IPS-20b (cell line): Measurements from ENCODE around the gene LRRC28.
"Not testable (repeated sequence)": the region's sequence is repeated elsewhere in the genome, so short reads cannot be mapped to it uniquely, and the experiment has no call there.

Experiments used
- H3K27ac ChIP-seq: one replicate; pipeline ENCODE4 v1.5.1; 2013; ENCODE audit warnings: low read length
- H3K27me3 ChIP-seq: 2 replicates; pipeline ENCODE4 v1.6.1; 2013; ENCODE audit warnings: mild to moderate bottlenecking, low read length, inconsistent platforms; ENCODE audit not compliant: insufficient read depth
- H3K36me3 ChIP-seq: 2 replicates; pipeline ENCODE4 v1.6.1; 2013; ENCODE audit warnings: low read depth, mild to moderate bottlenecking, inconsistent platforms, low read length, moderate library complexity; ENCODE audit not compliant: insufficient read depth
- H3K4me1 ChIP-seq: 2 replicates; pipeline ENCODE4 v1.6.1; 2013; ENCODE audit warnings: mild to moderate bottlenecking, control low read depth, inconsistent platforms, low read length, moderate library complexity; ENCODE audit not compliant: insufficient read depth
- H3K4me3 ChIP-seq: 2 replicates; pipeline ENCODE4 v1.5.1; 2013; ENCODE audit warnings: mild to moderate bottlenecking, low read length, inconsistent platforms
- H3K9ac ChIP-seq: 2 replicates; pipeline ENCODE4 v1.6.1; 2013; ENCODE audit warnings: low read depth, mild to moderate bottlenecking, inconsistent platforms, low read length, moderate library complexity
- H3K9me3 ChIP-seq: 2 replicates; pipeline ENCODE4 v1.6.1; 2013; ENCODE audit warnings: mild to moderate bottlenecking, low read depth, low read length, inconsistent platforms; ENCODE audit not compliant: insufficient read depth

The LRRC28 gene

DNA sequence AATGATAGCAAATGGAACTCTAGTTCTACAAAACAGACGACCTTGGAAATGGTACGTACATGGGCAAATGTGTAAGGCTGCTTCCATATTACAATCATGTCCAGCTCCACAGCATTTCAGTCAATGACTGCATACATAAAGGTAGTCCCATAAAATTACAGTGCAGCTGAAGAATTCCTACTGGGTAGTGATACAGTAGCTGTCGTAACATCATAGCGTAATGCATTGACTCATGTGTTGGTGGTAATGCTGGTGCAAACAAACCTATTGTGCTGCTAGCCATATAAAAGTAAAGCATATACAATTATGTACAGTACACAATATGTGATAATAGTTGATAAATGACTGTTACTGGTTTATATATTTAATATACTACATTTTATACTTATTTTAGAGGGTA lies 20.4 kb upstream of the LRRC28 start:
- no peaks in the 10 kb centered on the region for H3K27me3 ChIP-seq
- H3K27ac ChIP-seq, result no peak overlapping the region
- H3K36me3 ChIP-seq, result peaks cover 16% of the 10 kb centered on the region
- no peaks in the 10 kb centered on the region for H3K9me3 ChIP-seq
- no peak overlapping the region for H3K4me3 ChIP-seq
- H3K4me1 ChIP-seq, result no peaks in the 10 kb centered on the region
- H3K9ac ChIP-seq, result no peak overlapping the region

DNA sequence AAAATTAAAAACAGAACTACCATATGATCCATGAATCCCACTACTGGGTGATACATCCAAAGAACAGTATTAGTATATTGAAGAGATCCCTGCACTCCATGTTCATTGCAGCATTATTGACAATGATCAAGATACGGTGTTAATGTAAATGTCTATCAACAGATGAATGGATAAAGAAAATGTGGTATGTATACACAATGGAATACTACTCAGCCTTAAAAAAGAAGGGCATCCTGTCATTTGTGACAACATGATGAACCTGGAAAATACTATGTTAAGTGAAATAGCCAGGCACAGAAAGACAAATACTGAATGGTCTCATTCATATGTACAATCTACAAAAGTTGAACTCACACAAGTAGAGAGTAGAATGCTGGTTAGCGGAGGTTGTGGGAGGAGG lies 18.5 kb upstream of the LRRC28 start:
- H3K9ac ChIP-seq, result no peak overlapping the region
- H3K27me3 ChIP-seq, result no peaks in the 10 kb centered on the region
- peaks cover 7% of the 10 kb centered on the region for H3K36me3 ChIP-seq
- no peak overlapping the region for H3K27ac ChIP-seq
- H3K4me3 ChIP-seq, result no peak overlapping the region
- no peaks in the 10 kb centered on the region for H3K4me1 ChIP-seq
- H3K9me3 ChIP-seq, result no peaks in the 10 kb centered on the region

DNA sequence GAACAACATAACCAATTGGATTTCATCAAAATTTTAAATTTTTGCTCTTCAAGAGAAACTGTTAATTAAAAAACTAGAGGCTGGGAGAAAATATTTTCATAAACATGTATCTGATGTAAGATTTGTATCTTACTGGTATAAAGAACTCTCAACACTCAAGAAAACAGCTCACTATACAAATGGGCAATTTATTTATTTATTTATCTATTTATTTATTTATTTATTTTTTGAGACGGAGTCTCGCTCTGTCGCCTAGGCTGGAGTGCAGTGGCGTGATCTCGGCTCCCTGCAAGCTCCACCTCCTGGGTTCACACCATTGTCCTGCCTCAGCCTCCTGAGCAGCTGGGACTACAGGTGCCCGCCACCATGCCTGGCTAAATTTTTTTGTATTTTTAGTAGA lies 17.1 kb upstream of the LRRC28 start:
- H3K36me3 ChIP-seq, H3K9ac ChIP-seq, H3K4me3 ChIP-seq, H3K4me1 ChIP-seq, H3K27ac ChIP-seq, H3K27me3 ChIP-seq, H3K9me3 ChIP-seq: not testable (repeated sequence)

DNA sequence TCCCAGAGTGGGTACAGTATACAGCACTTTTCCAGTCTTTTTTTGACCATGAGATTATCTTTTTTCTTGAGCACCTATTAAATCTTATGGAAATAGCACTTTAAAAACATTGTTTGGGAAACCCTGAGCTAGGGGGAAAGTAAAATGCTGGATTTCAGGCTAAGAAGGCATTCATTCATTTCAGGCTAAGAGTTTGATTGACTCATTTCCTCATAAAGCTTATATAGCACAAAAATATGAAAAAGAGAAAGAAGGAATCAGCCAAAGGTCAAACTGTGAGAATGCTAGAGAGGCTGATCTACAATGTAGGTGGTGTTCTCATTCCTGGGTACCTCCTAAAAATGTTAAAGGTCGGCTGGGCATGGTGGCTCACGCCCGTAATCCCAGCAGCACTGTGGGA lies 12.4 kb upstream of the LRRC28 start:
- Histone ChIP-seq H3K9ac (no peak overlapping the region), H3K9me3 (no peaks in the 10 kb centered on the region), H3K4me3 (no peak overlapping the region)

DNA sequence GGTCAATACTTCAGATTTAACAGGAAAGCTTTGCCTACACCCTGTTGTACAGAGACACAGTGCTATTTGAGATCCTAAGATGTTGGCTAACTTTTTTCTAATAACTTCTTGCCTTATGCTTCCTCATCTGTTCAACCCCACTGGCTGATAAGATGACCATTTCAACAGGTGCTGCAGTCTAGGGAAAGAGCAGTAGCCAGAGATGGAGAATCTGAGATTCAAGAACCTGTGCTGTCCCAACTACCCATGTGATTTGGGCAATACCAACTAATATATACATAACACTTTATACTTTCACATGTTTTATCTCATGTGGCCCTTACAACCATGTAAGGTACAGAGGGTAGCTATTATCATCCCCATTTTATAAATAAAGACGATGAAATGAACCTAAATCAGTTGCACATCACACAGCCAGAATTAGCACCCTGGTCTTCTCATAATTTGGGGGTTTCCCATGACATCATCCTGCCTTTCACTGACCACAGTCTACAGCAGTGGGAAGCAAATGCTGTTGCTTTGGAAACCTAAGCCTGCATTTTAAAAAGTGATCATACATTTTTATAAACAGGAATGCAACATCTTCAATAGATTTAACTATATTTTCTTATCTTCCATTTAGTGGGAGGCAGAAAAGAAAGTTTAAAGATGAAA lies 11.6 kb upstream of the LRRC28 start:
- Histone ChIP-seq H3K27me3 (no peaks in the 10 kb centered on the region), H3K9me3 (no peaks in the 10 kb centered on the region), H3K27ac (no peak overlapping the region), H3K9ac (no peak overlapping the region), H3K4me3 (no peak overlapping the region), H3K4me1 (no peaks in the 10 kb centered on the region), H3K36me3 (no peaks in the 10 kb centered on the region; the same call in 1 of the 2 replicates)

More for the DNA sequence above, 12.4 kb upstream of the LRRC28 start:
- Histone ChIP-seq H3K36me3 (no peaks in the 10 kb centered on the region; the same call in 1 of the 2 replicates), H3K27me3 (no peaks in the 10 kb centered on the region), H3K4me1 (no peaks in the 10 kb centered on the region), H3K27ac (no peak overlapping the region)

DNA sequence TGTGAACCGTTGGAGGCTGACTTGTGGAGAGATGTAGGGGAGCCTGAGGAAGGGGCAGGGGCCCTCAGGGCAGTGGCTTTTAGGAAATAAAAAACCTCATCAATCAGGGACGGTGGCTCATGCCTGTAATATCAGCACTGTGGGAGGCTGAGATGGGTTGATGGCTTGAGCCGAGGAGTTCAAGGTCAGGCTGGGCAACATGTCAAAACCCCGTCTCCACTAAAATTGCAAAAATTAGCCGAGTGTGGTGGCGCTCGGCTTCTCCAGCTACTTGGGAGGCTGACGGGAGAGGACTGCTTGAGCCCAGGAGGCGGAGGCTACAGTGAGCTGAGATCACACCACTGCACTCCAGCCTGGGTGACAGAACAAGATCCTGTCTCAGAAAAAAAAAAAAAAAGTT lies 9.5 kb upstream of the LRRC28 start:
- Histone ChIP-seq H3K36me3 (no peaks in the 10 kb centered on the region; the same call in 1 of the 2 replicates), H3K9me3 (no peaks in the 10 kb centered on the region), H3K27me3 (no peaks in the 10 kb centered on the region), H3K4me1 (no peaks in the 10 kb centered on the region), H3K4me3 (no peak overlapping the region), H3K27ac (no peak overlapping the region), H3K9ac (no peak overlapping the region)

DNA sequence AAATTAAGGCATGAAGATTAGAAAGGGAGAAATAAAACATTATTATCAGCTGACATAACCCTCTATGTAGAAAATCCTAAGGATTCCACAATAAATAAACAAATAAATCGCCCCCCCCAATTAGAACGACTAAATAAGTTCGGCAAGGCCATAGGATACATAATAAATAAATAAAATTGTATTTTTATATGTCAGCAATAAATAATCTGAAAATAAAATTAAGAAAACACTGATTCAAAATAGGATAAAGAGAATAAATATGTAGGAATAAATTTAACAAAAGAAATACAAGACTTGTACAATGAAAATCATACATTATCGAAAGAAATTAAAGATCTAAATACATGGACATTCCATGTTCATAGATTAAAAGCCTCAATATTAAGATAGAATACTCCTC lies 7.0 kb upstream of the LRRC28 start:
- H3K9ac ChIP-seq, result no peak overlapping the region
- H3K27ac ChIP-seq, result no peak overlapping the region
- no peaks in the 10 kb centered on the region; the same call in 1 of the 2 replicates for H3K36me3 ChIP-seq
- no peak overlapping the region for H3K4me3 ChIP-seq
- no peaks in the 10 kb centered on the region for H3K27me3 ChIP-seq
- H3K9me3 ChIP-seq, result no peaks in the 10 kb centered on the region
- H3K4me1 ChIP-seq, result peaks cover 5% of the 10 kb centered on the region; the same call in 1 of the 2 replicates

DNA sequence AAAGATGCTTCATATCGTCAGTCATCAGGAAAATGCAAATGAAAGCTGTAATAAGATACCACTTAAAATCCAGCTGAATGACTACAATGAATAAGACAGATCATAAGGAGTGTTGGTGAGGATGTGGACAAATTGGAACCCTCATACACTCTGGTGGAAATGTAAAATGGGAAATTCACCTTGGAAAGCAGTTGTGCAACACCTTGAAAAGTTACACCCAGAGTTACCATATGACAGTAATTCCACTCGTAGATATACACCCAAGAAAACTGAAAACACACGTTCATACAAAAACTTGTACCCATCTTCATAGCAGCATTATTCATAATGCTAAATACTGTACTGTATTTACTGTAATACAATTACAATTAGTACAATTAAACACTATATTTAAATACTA lies 4.2 kb upstream of the LRRC28 start:
- Histone ChIP-seq H3K4me1 (peaks cover 7% of the 10 kb centered on the region; the same call in 1 of the 2 replicates), H3K36me3 (no peaks in the 10 kb centered on the region), H3K27ac (no peak overlapping the region), H3K9me3 (no peaks in the 10 kb centered on the region), H3K4me3 (no peak overlapping the region), H3K27me3 (peaks cover 5% of the 10 kb centered on the region), H3K9ac (no peak overlapping the region)

DNA sequence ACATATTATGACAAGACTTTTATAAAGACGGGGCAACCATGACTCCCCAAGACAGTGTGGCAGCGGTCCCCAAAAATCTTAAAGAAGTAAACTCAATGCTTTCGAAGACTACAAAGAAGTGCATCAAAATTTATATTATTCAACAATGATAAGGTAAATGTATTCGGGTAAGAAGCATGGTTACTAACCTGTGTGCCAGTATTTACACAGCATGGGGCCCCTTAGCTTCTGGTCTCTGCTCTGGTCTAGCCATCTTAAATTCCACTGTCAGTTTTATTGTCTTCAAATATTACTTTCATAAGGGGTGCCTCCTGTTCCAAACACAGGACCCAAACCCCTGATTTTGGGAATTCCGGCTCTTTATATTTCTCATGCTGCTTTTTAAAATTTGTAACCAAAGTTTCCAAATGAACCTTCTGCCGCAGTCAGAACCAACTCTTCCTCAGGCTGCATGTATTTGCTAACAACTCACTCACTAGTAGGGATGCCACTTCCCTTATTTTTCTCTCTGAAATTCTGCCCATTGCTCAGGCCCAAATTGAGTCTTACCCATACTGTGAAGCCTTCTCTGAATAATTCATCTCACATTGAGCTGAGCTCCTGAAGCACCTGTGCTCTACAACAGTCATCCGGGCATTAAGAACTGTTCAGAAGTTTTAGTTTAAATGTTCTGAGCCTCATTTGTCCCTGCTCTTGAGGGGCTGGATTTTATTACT lies 3.1 kb upstream of the LRRC28 start:
- H3K4me3 ChIP-seq, result peak overlapping the region; percentile 79
- peaks cover 12% of the 10 kb centered on the region for H3K27me3 ChIP-seq
- H3K36me3 ChIP-seq, result no peaks in the 10 kb centered on the region
- H3K27ac ChIP-seq, result no peak overlapping the region
- peak overlapping the region; percentile 85; the same call in 1 of the 2 replicates for H3K9ac ChIP-seq
- H3K4me1 ChIP-seq, result peaks cover 7% of the 10 kb centered on the region; the same call in 1 of the 2 replicates
- H3K9me3 ChIP-seq, result no peaks in the 10 kb centered on the region

DNA sequence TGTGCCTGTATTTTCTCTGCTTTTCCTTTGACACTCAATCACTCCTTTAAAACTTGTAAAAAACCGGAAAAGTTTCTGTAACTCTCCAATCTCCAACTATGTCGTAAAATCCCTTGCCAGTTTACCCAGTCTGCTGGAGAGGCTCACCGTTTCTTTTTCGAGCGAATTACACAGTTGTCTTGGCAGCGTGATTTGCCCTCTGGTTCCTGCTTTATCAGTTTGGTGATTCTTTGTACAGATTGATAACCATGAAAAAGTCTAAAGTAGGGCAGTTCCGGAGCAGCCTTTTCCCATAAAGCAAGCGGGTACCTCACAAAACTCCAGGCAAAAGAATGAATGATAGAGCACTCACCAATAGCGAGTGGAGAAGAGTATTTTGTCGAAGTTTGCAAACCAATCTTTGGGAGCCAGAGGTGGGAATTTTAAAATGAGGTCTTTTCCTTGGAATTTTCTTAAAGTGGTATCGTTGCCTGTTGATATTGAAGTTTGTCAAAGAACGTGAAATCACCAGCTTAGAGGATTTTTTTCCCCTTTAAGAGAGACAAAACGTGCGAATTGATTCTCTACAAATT lies 1.9 kb upstream of the LRRC28 start, which contains the start of gene TTC23:
Gene TTC23 (minus strand): TSS at position 312 of the 572 bp plus-strand sequence. CDS start 20,869 bp downstream, outside the sequence.
- peak within 1 kb of the TSS; percentile 79 for H3K4me3 ChIP-seq
- peaks cover 12% of the 10 kb centered on the region for H3K27me3 ChIP-seq
- H3K9ac ChIP-seq, result peak within 1 kb of the TSS; percentile 85
- no peaks in the 10 kb centered on the region for H3K9me3 ChIP-seq
- no peaks in the 10 kb centered on the region for H3K36me3 ChIP-seq
- H3K4me1 ChIP-seq, result peaks cover 7% of the 10 kb centered on the region; the same call in 1 of the 2 replicates
- H3K27ac ChIP-seq, result peak within 1 kb of the TSS; percentile 41

DNA sequence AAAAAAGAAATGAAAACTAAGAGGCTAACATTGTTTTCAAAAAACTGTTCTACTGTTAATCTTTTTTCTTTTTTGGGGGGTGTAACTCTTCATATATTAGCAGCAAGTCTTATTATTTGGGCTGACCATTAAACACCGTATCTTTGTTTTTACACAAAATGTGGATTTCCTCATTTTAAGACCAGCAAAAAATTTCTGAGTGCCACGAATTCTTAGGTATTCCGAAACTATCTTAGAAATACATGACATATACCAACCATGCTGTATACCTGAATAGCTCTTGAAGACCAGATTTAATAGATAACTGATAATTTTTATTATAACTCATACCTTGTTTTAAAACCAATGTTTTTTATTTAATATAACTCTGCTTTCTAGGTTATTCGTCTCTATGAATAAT lies 1.3 kb upstream of the LRRC28 start:
- no peaks in the 10 kb centered on the region for H3K36me3 ChIP-seq
- H3K9ac ChIP-seq, result peak overlapping the region; percentile 85
- H3K4me1 ChIP-seq, result peaks cover 7% of the 10 kb centered on the region; the same call in 1 of the 2 replicates
- H3K27me3 ChIP-seq, result peaks cover 12% of the 10 kb centered on the region
- H3K9me3 ChIP-seq, result no peaks in the 10 kb centered on the region
- H3K27ac ChIP-seq, result peak overlapping the region; percentile 41
- H3K4me3 ChIP-seq, result peak overlapping the region; percentile 79
